Trophoblast cell (in vitro differentiated cells and primary cell): ENCODE data around the gene ABL1.
A peak's percentile ranks its signal among the peaks of the same experiment; 100 is the strongest.
"Not testable (repeated sequence)": the region's sequence is repeated elsewhere in the genome, so short reads cannot be mapped to it uniquely, and the experiment has no call there.

ENCODE experiments used
- DNase-seq, 2 donors: peaks; one replicate each; pipeline ENCODE4 v3.0.0-alpha.2; 2016
- H2AFZ ChIP-seq: 2 replicates; pipeline ENCODE4 v1.6.1; 2013; ENCODE audit warnings: low read length, moderate library complexity, mild to moderate bottlenecking; ENCODE audit not compliant: insufficient read depth, poor library complexity
- H2AK5ac ChIP-seq: 2 replicates; pipeline ENCODE4 v1.6.1; 2013; ENCODE audit warnings: mild to moderate bottlenecking, low read length
- H2BK120ac ChIP-seq: 2 replicates; pipeline ENCODE4 v1.6.1; 2013; ENCODE audit warnings: low read length, mild to moderate bottlenecking, moderate library complexity; ENCODE audit not compliant: insufficient read depth, poor library complexity
- H2BK12ac ChIP-seq: 2 replicates; pipeline ENCODE4 v1.6.1; 2013; ENCODE audit warnings: mild to moderate bottlenecking, low read length, moderate library complexity
- H2BK5ac ChIP-seq: 2 replicates; pipeline ENCODE4 v1.6.1; 2013; ENCODE audit warnings: low read length, low read depth, moderate library complexity, mild to moderate bottlenecking; ENCODE audit not compliant: poor library complexity
- H3K14ac ChIP-seq: 2 replicates; pipeline ENCODE4 v1.6.1; 2013; ENCODE audit warnings: mild to moderate bottlenecking, low read length
- H3K18ac ChIP-seq: 2 replicates; pipeline ENCODE4 v1.6.1; 2013; ENCODE audit warnings: mild to moderate bottlenecking, low read length
- H3K23ac ChIP-seq: 2 replicates; pipeline ENCODE4 v1.6.1; 2013; ENCODE audit warnings: low read length
- H3K27ac ChIP-seq: 2 replicates; pipeline ENCODE4 v1.5.1; 2013; ENCODE audit warnings: low read depth, mild to moderate bottlenecking, inconsistent platforms, low read length, moderate library complexity
- H3K27me3 ChIP-seq: 2 replicates; pipeline ENCODE4 v1.6.1; 2013; ENCODE audit warnings: inconsistent platforms, mild to moderate bottlenecking, low read length, moderate library complexity; ENCODE audit not compliant: insufficient read depth
- H3K36me3 ChIP-seq, 2 experiments: 1 replicate in 1 of 2; 2 replicates in 1 of 2; pipeline ENCODE4 v1.6.1; 2013; ENCODE audit warnings: low read length in 2 of 2, mild to moderate bottlenecking in 2 of 2, moderate library complexity in 1 of 2; ENCODE audit not compliant: insufficient read depth in 2 of 2, control insufficient read depth in 1 of 2
- H3K4ac ChIP-seq: 2 replicates; pipeline ENCODE4 v1.6.1; 2013; ENCODE audit warnings: low read depth, mild to moderate bottlenecking, low read length, moderate library complexity
- H3K4me1 ChIP-seq, 2 experiments: 1 replicate in 1 of 2; 2 replicates in 1 of 2; pipeline ENCODE4 v1.6.1; 2013; ENCODE audit warnings: low read length in 2 of 2, mild to moderate bottlenecking in 2 of 2, moderate library complexity in 1 of 2; ENCODE audit not compliant: insufficient read depth in 2 of 2, control insufficient read depth in 1 of 2
- H3K4me2 ChIP-seq: 2 replicates; pipeline ENCODE4 v1.6.1; 2013; ENCODE audit warnings: inconsistent platforms, mild to moderate bottlenecking, low read length, moderate library complexity
- H3K4me3 ChIP-seq: 2 replicates; pipeline ENCODE4 v1.5.1; 2013; ENCODE audit warnings: mild to moderate bottlenecking, low read depth, low read length, inconsistent platforms
- H3K79me1 ChIP-seq: one replicate; pipeline ENCODE4 v1.6.1; 2013; ENCODE audit warnings: low read length
- H3K79me2 ChIP-seq: 2 replicates; pipeline ENCODE4 v1.6.1; 2013; ENCODE audit warnings: low read length, mild to moderate bottlenecking; ENCODE audit not compliant: control insufficient read depth, insufficient read depth, poor library complexity
- H3K9ac ChIP-seq: 2 replicates; pipeline ENCODE4 v1.6.1; 2013; ENCODE audit warnings: mild to moderate bottlenecking, low read length
- H3K9me3 ChIP-seq: 2 replicates; pipeline ENCODE4 v1.6.1; 2013; ENCODE audit warnings: low read depth, mild to moderate bottlenecking, control low read depth, inconsistent platforms, low read length; ENCODE audit not compliant: insufficient read depth
- H4K12ac ChIP-seq: 2 replicates; pipeline ENCODE4 v1.6.1; 2013; ENCODE audit warnings: low read depth, mild to moderate bottlenecking, low read length, moderate library complexity
- H4K8ac ChIP-seq: 2 replicates; pipeline ENCODE4 v1.6.1; 2013; ENCODE audit warnings: low read depth, mild to moderate bottlenecking, low read length, moderate library complexity
- H4K91ac ChIP-seq: one replicate; pipeline ENCODE4 v1.6.1; 2013; ENCODE audit warnings: low read depth, mild to moderate bottlenecking, low read length, moderate library complexity
- WGBS: extraction: QIAGEN DNeasy Blood & Tissue Kit; methylation state at CpG from one replicate; pipeline ENCODE4 v1.1.7; 2013; ENCODE audit warnings: missing lambda C conversion rate; ENCODE audit not compliant: insufficient read length, insufficient coverage; ENCODE audit errors: extremely low coverage; 5-methylcytosine and 5-hydroxymethylcytosine counted together

The ABL1 gene

DNA sequence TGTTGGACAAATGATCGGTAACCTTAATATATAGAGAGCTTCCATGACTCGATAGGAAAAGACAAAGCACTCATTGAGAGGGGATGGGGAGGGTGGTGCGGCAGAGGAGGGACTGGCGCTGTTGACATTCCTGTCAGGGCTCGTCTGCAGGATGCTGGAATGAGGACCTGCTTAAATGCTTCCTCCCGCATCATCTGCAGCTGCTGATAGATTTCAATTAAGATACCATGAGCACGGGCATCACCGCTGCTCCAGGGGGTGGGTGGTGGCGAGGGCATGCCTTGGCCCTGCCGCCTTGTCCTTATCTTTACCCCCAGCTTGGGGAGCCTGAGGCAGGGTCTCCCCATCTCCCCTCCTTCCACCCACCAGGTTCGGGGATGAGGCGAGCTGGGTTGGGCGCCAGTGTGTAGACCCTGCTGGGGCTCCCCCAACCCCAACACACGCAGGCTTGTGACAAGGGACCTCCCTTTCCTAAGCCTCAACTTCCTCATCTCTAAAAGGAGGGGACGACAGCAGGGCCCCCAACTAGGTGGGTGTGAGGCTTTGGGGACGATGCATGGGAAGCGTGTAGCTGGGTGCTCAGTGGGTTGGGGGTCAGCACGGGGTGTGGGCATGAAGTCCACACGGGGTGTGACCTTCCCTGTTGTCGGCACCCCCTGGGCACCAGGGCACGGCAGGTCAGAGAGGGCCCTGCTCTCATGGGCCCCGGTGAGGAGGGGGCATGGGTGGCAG lies 73.3 kb downstream of the ABL1 start:
- H2AK5ac ChIP-seq, result no peak overlapping the region
- H3K36me3 ChIP-seq, result no peaks in the 10 kb centered on the region
- H3K23ac ChIP-seq, result no peak overlapping the region
- H3K4me1 ChIP-seq, result no peaks in the 10 kb centered on the region
- WGBS, result no CpG with 5 or more reads among the region's 22 CpGs
- DNase-seq, result peak; percentile 66 to 87
- no peak overlapping the region for H2BK12ac ChIP-seq
- no peak overlapping the region for H2BK5ac ChIP-seq
- H3K9ac ChIP-seq, result no peak overlapping the region
- no peak overlapping the region for H3K4me3 ChIP-seq
- no peak overlapping the region for H3K4me2 ChIP-seq
- H3K27me3 ChIP-seq, result no peaks in the 10 kb centered on the region
- no peak overlapping the region for H3K4ac ChIP-seq
- no peak overlapping the region for H3K14ac ChIP-seq
- no peak overlapping the region for H3K27ac ChIP-seq
- no peak overlapping the region for H2BK120ac ChIP-seq
- H3K79me2 ChIP-seq, result no peaks in the 10 kb centered on the region
- H3K9me3 ChIP-seq, result peaks cover 5% of the 10 kb centered on the region
- H4K8ac ChIP-seq, result no peak overlapping the region
- H3K79me1 ChIP-seq, result no peaks in the 10 kb centered on the region
- H4K91ac ChIP-seq, result no peak overlapping the region
- H3K18ac ChIP-seq, result no peak overlapping the region
- H4K12ac ChIP-seq, result no peak overlapping the region
- no peak overlapping the region for H2AFZ ChIP-seq

DNA sequence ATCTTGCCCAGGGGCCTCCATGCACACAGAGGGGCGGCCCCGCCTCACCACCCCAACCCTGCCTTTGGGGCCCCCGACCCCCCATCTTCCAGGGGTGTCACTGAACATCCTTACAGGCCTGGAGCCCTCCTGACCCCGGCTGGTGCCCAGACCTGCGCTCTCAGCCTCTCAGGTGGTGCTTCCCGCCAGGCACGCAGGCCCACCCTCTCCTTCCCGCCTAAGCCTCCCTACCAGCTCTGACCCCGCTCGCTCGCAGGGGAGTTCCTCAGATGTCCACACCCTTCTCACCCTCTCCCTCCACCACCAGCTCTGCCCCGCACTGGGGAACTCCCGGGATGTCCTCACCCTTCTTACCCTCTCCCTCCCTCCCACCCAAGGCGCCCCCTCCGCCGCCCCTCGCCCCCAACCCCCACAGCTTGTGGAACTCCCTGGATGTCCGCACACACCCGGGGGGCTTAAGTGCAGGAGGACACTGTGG lies 73.9 kb downstream of the ABL1 start:
- no peak overlapping the region for H2AK5ac ChIP-seq
- no CpG with 5 or more reads among the region's 19 CpGs for WGBS

DNA sequence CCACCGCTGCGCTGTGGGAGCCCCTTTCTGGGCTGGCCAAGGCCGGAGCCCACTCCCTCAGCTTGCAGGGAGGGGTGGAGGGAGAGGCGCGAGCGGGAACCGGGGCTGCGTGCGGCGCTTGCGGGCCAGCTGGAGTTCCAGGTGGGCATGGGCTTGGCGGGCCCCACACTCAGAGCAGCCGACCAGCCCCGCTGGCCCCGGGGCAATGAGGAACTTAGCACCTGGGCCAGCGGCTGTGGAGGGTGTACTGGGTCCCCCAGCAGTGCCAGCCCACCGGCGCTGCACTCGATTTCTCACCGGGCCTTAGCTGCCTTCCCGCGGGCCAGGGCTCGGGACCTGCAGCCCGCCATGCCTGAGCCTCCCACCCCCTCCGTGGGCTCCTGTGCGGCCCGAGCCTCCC lies 75.0 kb downstream of the ABL1 start:
- H2BK5ac ChIP-seq, H3K9me3 ChIP-seq, H3K79me2 ChIP-seq, H3K4ac ChIP-seq, H3K18ac ChIP-seq, DNase-seq, H2BK120ac ChIP-seq, H2BK12ac ChIP-seq, H2AK5ac ChIP-seq, H3K4me3 ChIP-seq, H4K8ac ChIP-seq, H3K14ac ChIP-seq, H3K4me2 ChIP-seq, H3K27me3 ChIP-seq, H3K36me3 ChIP-seq, H2AFZ ChIP-seq, H3K23ac ChIP-seq, H4K12ac ChIP-seq, H3K4me1 ChIP-seq, H3K9ac ChIP-seq, H3K79me1 ChIP-seq, H3K27ac ChIP-seq, H4K91ac ChIP-seq: not testable (repeated sequence)
- WGBS, result no CpG with 5 or more reads among the region's 27 CpGs

More for the DNA sequence above, 73.9 kb downstream of the ABL1 start:
- H3K9ac ChIP-seq, result no peak overlapping the region
- no peak overlapping the region for H2BK5ac ChIP-seq
- peaks cover 5% of the 10 kb centered on the region for H3K9me3 ChIP-seq
- DNase-seq, result no peak
- no peak overlapping the region for H2AFZ ChIP-seq
- H3K4me2 ChIP-seq, result no peak overlapping the region
- H3K79me1 ChIP-seq, result no peaks in the 10 kb centered on the region
- H4K91ac ChIP-seq, result no peak overlapping the region
- H3K4ac ChIP-seq, result no peak overlapping the region
- no peak overlapping the region for H2BK12ac ChIP-seq
- H2BK120ac ChIP-seq, result no peak overlapping the region
- H3K4me1 ChIP-seq, result no peaks in the 10 kb centered on the region
- no peak overlapping the region for H3K18ac ChIP-seq
- no peak overlapping the region for H3K4me3 ChIP-seq
- no peak overlapping the region for H3K27ac ChIP-seq
- H3K79me2 ChIP-seq, result no peaks in the 10 kb centered on the region
- H4K12ac ChIP-seq, result no peak overlapping the region
- no peaks in the 10 kb centered on the region for H3K36me3 ChIP-seq
- no peaks in the 10 kb centered on the region for H3K27me3 ChIP-seq
- no peak overlapping the region for H3K14ac ChIP-seq
- H4K8ac ChIP-seq, result no peak overlapping the region
- no peak overlapping the region for H3K23ac ChIP-seq

DNA sequence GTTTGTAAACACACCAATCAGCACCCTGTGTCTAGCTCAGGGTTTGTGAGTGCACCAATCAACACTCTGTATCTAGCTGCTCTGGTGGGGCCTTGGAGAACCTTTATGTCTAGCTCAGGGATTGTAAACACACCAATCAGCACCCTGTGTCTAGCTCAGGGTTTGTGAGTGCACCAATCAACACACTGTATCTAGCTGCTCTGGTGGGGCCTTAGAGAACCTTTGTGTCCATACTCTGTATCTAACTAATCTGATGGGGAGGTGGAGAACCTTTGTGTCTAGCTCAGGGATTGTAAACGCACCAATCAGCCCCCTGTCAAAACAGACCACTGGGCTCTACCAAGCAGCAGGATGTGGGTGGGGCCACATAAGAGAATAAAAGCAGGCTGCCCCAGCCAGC lies 75.6 kb downstream of the ABL1 start:
- not testable (repeated sequence) for H3K79me1 ChIP-seq, H3K14ac ChIP-seq, DNase-seq, H3K9ac ChIP-seq, H2BK120ac ChIP-seq, H2AK5ac ChIP-seq, H2BK5ac ChIP-seq, H3K36me3 ChIP-seq, H4K91ac ChIP-seq, H3K4me2 ChIP-seq, H3K79me2 ChIP-seq, H2BK12ac ChIP-seq, H3K18ac ChIP-seq, H4K12ac ChIP-seq, H3K27me3 ChIP-seq, H3K27ac ChIP-seq, H3K4me3 ChIP-seq, H2AFZ ChIP-seq, H3K9me3 ChIP-seq, H4K8ac ChIP-seq, H3K4ac ChIP-seq, H3K4me1 ChIP-seq, H3K23ac ChIP-seq
- no CpG with 5 or more reads among the region's 1 CpG for WGBS
